DOHH2 (cell line): ENCODE data around the gene SLC35D1.

ENCODE experiments used
- H3F3A ChIP-seq: fragments of 200-600 bp; sonication (generic), shearing (Covaris generic); 2 replicates; pipeline ENCODE4 v1.6.0; 2016; ENCODE audit warnings: antibody characterized with exemption, mild to moderate bottlenecking; ENCODE audit not compliant: control insufficient read depth, insufficient read depth
- H3K27ac ChIP-seq: fragments of 200-600 bp; sonication (generic); 2 replicates; pipeline ENCODE4 v1.5.1; 2014; ENCODE audit warnings: low read depth, mild to moderate bottlenecking, low read length, moderate library complexity
- H3K27me3 ChIP-seq: fragments of 200-600 bp; sonication (generic); 2 replicates; pipeline ENCODE4 v1.6.1; 2014; ENCODE audit warnings: mild to moderate bottlenecking, low read length, mixed read lengths; ENCODE audit not compliant: control insufficient read depth
- H3K36me3 ChIP-seq: fragments of 200-600 bp; sonication (generic); 2 replicates; pipeline ENCODE4 v1.6.1; 2014; ENCODE audit warnings: mild to moderate bottlenecking, low read length, moderate library complexity, mixed read lengths; ENCODE audit not compliant: control insufficient read depth
- H3K4me1 ChIP-seq: fragments of 200-600 bp; sonication (generic); 2 replicates; pipeline ENCODE4 v1.6.1; 2014; ENCODE audit warnings: mild to moderate bottlenecking, low read length, mixed read lengths; ENCODE audit not compliant: control insufficient read depth
- H3K4me2 ChIP-seq: fragments of 200-600 bp; sonication (generic); 2 replicates; pipeline ENCODE4 v1.6.0; 2014; ENCODE audit warnings: mild to moderate bottlenecking, low read length, moderate library complexity
- H3K4me3 ChIP-seq: fragments of 200-600 bp; sonication (generic); 2 replicates; pipeline ENCODE4 v1.5.1; 2014; ENCODE audit warnings: mild to moderate bottlenecking, low read length, mixed read lengths
- H3K79me2 ChIP-seq: fragments of 200-600 bp; sonication (generic); 2 replicates; pipeline ENCODE4 v1.6.1; 2014; ENCODE audit warnings: mild to moderate bottlenecking, low read length, mixed read lengths; ENCODE audit not compliant: control insufficient read depth
- H3K9me2 ChIP-seq: fragments of 200-600 bp; sonication (generic); replicated peaks from 2 replicates; pipeline ENCODE4 v1.6.1; 2014; ENCODE audit warnings: mild to moderate bottlenecking, low read length, mixed read lengths; ENCODE audit not compliant: control insufficient read depth
- H3K9me3 ChIP-seq: fragments of 200-600 bp; sonication (generic); 2 replicates; pipeline ENCODE4 v1.6.1; 2014; ENCODE audit warnings: antibody characterized with exemption, low read length, mixed read lengths; ENCODE audit not compliant: control insufficient read depth, insufficient read depth
- H4K20me1 ChIP-seq: fragments of 200-600 bp; sonication (generic); 2 replicates; pipeline ENCODE4 v1.6.0; 2014; ENCODE audit warnings: low read depth, mild to moderate bottlenecking, antibody characterized with exemption, low read length, moderate library complexity; ENCODE audit not compliant: control insufficient read depth, insufficient read depth
- EZH2phosphoT487 ChIP-seq: fragments of 200-600 bp; sonication (generic); IDR thresholded peaks from 2 replicates; pipeline ENCODE4 v1.6.1; 2017; ENCODE audit warnings: borderline replicate concordance, mild to moderate bottlenecking, antibody characterized with exemption, low read length, moderate library complexity, mixed read lengths
- TF ChIP-seq, protein P1 (sequence below): fragments of 200-600 bp; sonication (generic); IDR thresholded peaks from one replicate; pipeline ENCODE4 v1.5.1; 2014; ENCODE audit warnings: antibody characterized with exemption, mild to moderate bottlenecking, low read depth, low read length; ENCODE audit not compliant: poor library complexity, severe bottlenecking

SLC35D1 gene

DNA sequence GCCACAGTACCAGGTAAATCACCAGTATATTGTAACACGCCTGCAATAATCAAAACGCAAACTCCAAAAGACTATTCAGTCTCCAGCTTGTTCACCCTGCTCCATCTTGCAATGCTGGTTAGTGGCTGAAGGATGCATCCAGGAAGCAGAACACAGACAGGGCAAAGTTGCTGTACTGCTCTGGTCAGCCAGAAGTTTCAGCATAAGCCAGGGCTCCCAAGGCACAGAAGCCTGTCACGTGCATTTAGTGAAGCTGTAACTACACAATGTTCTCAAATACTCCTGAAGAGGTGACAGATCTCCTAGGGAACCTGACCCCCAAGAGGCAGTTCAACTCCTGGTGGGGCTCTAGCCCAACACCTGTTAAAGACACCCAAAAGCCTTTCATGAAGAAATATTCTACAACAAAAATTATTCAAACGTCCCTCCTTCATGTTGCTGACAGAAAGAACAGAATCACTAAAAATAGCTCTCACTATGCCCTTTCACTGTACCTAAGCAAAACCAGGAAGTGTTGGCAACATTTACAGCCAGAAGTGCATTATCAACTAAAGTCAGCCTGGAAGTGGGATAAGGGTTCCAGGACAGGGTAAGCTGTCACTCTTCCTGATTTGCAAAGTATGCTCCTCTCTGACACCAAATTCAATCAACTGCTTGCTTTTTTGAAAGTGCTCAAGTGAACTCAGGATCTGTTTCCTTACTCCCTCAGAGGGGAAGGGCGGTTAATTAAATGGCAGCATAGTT is 52.1 kb downstream of the SLC35D1 start:
- Histone ChIP-seq H3K36me3 (peaks cover 91% of the 10 kb centered on the region), H3K9me2 (no peaks in the 10 kb centered on the region), H3K4me1 (peaks cover 14% of the 10 kb centered on the region; the same call in 1 of the 2 replicates), H3K9me3 (no peaks in the 10 kb centered on the region), H3F3A (peaks cover 11% of the 10 kb centered on the region), H3K79me2 (peaks cover 9% of the 10 kb centered on the region), H3K27me3 (no peaks in the 10 kb centered on the region), H4K20me1 (no peaks in the 10 kb centered on the region; the same call in 1 of the 2 replicates), H3K4me2 (no peak overlapping the region), H3K4me3 (no peak overlapping the region), H3K27ac (no peak overlapping the region)
- TF ChIP-seq EZH2phosphoT487 = no peak
- TF ChIP-seq, protein P1, sequence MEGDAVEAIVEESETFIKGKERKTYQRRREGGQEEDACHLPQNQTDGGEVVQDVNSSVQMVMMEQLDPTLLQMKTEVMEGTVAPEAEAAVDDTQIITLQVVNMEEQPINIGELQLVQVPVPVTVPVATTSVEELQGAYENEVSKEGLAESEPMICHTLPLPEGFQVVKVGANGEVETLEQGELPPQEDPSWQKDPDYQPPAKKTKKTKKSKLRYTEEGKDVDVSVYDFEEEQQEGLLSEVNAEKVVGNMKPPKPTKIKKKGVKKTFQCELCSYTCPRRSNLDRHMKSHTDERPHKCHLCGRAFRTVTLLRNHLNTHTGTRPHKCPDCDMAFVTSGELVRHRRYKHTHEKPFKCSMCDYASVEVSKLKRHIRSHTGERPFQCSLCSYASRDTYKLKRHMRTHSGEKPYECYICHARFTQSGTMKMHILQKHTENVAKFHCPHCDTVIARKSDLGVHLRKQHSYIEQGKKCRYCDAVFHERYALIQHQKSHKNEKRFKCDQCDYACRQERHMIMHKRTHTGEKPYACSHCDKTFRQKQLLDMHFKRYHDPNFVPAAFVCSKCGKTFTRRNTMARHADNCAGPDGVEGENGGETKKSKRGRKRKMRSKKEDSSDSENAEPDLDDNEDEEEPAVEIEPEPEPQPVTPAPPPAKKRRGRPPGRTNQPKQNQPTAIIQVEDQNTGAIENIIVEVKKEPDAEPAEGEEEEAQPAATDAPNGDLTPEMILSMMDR = no peak

DNA sequence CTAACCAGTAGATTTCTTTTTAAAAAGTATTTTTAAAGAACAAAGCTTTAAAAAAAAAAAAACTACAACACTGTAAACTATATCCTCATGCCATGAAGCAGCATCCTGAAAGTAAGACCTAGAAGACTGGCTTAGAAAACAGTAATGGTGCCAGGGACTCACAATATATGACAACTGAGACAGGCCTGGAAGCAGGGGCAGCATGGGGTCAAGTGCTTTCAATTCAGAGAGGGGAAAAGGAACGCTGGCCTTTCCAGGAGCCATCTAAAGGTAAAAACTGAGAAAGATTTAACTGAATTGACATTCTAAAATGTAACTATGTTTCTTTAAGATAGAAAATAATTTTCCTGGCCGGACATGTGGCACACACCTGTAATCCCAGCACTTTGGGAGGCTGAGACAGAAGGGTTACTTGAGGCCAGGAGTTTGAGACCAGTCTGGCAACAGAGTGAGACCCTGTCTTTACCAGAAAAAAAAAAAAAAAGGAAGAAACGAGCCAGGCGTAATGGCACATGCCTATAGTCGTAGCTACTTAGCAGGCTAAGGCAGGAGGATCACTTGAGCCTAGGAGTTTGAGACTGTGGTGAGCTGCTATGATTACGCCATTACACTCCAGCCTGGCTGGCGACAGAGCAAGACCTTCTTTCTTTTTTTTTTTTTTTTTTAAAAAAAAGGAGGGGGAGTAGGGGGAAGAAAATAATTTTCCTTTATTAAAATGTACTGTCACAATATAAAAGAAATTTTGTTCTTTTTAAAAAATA is 54.1 kb downstream of the SLC35D1 start:
- H3K27ac ChIP-seq = no peak overlapping the region
- peaks cover 9% of the 10 kb centered on the region for H3K79me2 ChIP-seq
- H3K27me3 ChIP-seq = no peaks in the 10 kb centered on the region
- H3K9me3 ChIP-seq = no peaks in the 10 kb centered on the region
- H3K9me2 ChIP-seq = no peaks in the 10 kb centered on the region
- H3K4me1 ChIP-seq = peaks cover 23% of the 10 kb centered on the region
- no peak overlapping the region for H3K4me3 ChIP-seq
- peaks cover 11% of the 10 kb centered on the region for H3F3A ChIP-seq
- no peaks in the 10 kb centered on the region; the same call in 1 of the 2 replicates for H4K20me1 ChIP-seq
- TF ChIP-seq EZH2phosphoT487 = no peak
- TF ChIP-seq, protein P1 = no peak
- no peak overlapping the region for H3K4me2 ChIP-seq
- H3K36me3 ChIP-seq = peaks cover 88% of the 10 kb centered on the region

- Histone ChIP-seq H3K4me1 (peaks cover 23% of the 10 kb centered on the region), H3K79me2 (peaks cover 9% of the 10 kb centered on the region), H3K4me2 (no peak overlapping the region), H3K4me3 (no peak overlapping the region), H3K27ac (no peak overlapping the region), H3K36me3 (peaks cover 82% of the 10 kb centered on the region), H3K9me3 (no peaks in the 10 kb centered on the region), H3K27me3 (no peaks in the 10 kb centered on the region), H3F3A (peaks cover 11% of the 10 kb centered on the region), H4K20me1 (no peaks in the 10 kb centered on the region; the same call in 1 of the 2 replicates), H3K9me2 (no peaks in the 10 kb centered on the region)
- TF ChIP-seq EZH2phosphoT487 = no peak
- TF ChIP-seq, protein P1 = no peak
Observed at GRCh38 chr1:66998972-66999371, 55.0 kb downstream of the SLC35D1 start.
